Activated naive CD4-positive, alpha-beta T cell treated with anti-CD3 and anti-CD28 coated beads, Interleukin-2, amount 50 U/mL, for 24 hours (primary cell): Measurements from ENCODE around the gene R3HDM2.

Experiments
- H3K27ac Mint-ChIP-seq: one replicate; pipeline ENCODE4 v1.8.0; 2021; ENCODE audit warnings: mild to moderate bottlenecking, mixed read lengths
- H3K27me3 Mint-ChIP-seq: one replicate; pipeline ENCODE4 v1.8.0; 2021; ENCODE audit warnings: mixed read lengths
- H3K36me3 Mint-ChIP-seq: one replicate; pipeline ENCODE4 v1.8.0; 2021; ENCODE audit warnings: mixed read lengths
- H3K4me1 Mint-ChIP-seq: one replicate; pipeline ENCODE4 v1.8.0; 2021; ENCODE audit warnings: mixed read lengths
- H3K4me3 Mint-ChIP-seq: one replicate; pipeline ENCODE4 v1.8.0; 2021; ENCODE audit warnings: mild to moderate bottlenecking, mixed read lengths
- H3K9me3 Mint-ChIP-seq: one replicate; pipeline ENCODE4 v1.8.0; 2021; ENCODE audit warnings: mixed read lengths

R3HDM2 gene

GRCh38 chr12:57216921-57217879 lies 213.6 kb downstream of the R3HDM2 start:
- peaks cover 56% of the 10 kb centered on the region for H3K4me1 Mint-ChIP-seq
- H3K36me3 Mint-ChIP-seq, result no peaks in the 10 kb centered on the region
- peak overlapping the region; percentile 82 for H3K4me3 Mint-ChIP-seq
- no peaks in the 10 kb centered on the region for H3K9me3 Mint-ChIP-seq
- no peak overlapping the region for H3K27ac Mint-ChIP-seq
- peaks cover 60% of the 10 kb centered on the region for H3K27me3 Mint-ChIP-seq

GRCh38 chr12:57216014-57216911 lies 214.6 kb downstream of the R3HDM2 start, which contains the start of gene NXPH4:
Gene NXPH4 (plus strand): TSS chr12:57216794. CDS start chr12:57216970, 176 bp downstream.
- H3K27me3 Mint-ChIP-seq, result peaks cover 53% of the 10 kb centered on the region
- no peaks in the 10 kb centered on the region for H3K9me3 Mint-ChIP-seq
- H3K4me1 Mint-ChIP-seq, result peaks cover 51% of the 10 kb centered on the region
- H3K27ac Mint-ChIP-seq, result peak within 1 kb of the TSS; percentile 12
- no peaks in the 10 kb centered on the region for H3K36me3 Mint-ChIP-seq
- H3K4me3 Mint-ChIP-seq, result peak within 1 kb of the TSS; percentile 82

DNA sequence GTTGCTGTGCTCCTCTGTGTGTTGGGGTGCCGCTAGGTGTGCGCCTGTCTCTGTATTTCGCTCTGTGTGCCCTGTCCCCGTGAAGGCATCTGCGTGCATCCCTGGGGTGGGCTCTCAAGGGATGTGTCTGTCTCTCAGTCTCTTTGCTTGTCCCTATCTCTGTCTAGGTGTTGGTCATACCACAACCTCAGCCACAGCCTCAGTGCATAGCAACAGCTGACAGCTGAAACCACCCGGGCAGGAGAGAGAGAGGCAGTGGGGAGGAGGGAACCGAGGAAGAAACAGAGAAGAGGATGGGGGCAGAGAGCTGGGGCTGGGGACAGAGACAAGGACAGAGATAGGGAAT lies 215.2 kb downstream of the R3HDM2 start:
- Mint-ChIP-seq H3K27ac (peak overlapping the region; percentile 12), H3K9me3 (no peaks in the 10 kb centered on the region), H3K4me3 (peak overlapping the region; percentile 42), H3K27me3 (peaks cover 49% of the 10 kb centered on the region), H3K4me1 (peaks cover 46% of the 10 kb centered on the region), H3K36me3 (no peaks in the 10 kb centered on the region)

GRCh38 chr12:57215065-57215464 lies 215.8 kb downstream of the R3HDM2 start:
- H3K4me3 Mint-ChIP-seq, result peak overlapping the region; percentile 42

DNA sequence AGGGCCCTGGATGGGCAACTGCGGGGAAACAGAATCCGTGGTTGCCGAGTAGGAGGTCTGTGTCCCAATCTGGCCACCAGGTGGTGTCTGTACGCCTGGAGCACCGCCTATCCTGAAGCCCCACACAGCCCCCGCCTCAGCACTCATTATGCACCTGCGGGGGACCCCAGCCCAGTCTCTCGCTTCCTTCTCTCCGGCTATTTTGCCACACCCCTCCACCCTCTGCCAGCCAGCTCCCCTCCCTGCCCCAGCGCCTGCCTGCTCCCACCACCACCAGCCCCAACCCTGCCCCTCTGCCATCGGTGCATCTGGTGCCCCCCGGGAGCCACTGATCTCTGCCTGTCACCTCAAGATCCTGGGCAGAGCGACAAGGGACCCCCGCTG lies 216.5 kb downstream of the R3HDM2 start:
- H3K4me3 Mint-ChIP-seq, result no peak overlapping the region
- H3K27ac Mint-ChIP-seq, result peak overlapping the region; percentile 60
- peaks cover 40% of the 10 kb centered on the region for H3K4me1 Mint-ChIP-seq
- no peaks in the 10 kb centered on the region for H3K9me3 Mint-ChIP-seq
- peaks cover 41% of the 10 kb centered on the region for H3K27me3 Mint-ChIP-seq
- H3K36me3 Mint-ChIP-seq, result no peaks in the 10 kb centered on the region

More at GRCh38 chr12:57215065-57215464, 215.8 kb downstream of the R3HDM2 start:
- Mint-ChIP-seq H3K36me3 (no peaks in the 10 kb centered on the region), H3K9me3 (no peaks in the 10 kb centered on the region), H3K27ac (no peak overlapping the region), H3K4me1 (peaks cover 44% of the 10 kb centered on the region), H3K27me3 (peaks cover 46% of the 10 kb centered on the region)

DNA sequence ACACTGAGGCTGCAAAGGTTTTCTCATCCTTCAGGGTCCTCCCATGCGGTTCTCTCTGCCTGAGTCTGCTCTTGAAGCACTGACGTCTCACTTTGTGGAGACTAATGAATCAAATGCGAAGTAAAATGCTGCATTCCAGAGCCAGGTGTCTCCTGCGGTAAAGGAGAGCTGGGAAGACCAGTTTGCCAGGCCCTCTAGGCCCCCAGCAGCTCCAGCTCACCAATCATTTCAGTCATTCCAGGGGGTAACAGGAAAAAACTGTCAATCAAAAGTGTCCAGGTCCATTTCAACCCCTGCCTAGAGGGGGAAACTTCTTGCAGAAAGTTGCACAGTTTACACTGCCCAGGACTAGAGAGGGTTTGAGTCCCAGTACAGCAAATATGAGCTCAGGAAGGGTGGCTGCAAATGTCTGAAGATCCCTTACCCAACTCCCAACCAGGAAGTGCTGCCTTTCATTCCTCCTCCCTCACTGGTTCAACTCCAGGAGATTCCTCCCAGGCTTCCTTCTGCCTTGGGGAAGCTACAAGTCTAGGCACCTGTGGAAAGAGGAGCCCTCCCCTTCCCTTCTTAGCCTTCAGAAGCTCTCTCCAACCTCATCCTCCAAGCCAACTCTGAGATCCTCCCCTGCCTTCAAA lies 217.0 kb downstream of the R3HDM2 start:
- Mint-ChIP-seq H3K4me1 (peaks cover 38% of the 10 kb centered on the region), H3K27me3 (peaks cover 36% of the 10 kb centered on the region), H3K36me3 (no peaks in the 10 kb centered on the region), H3K4me3 (no peak overlapping the region), H3K9me3 (no peaks in the 10 kb centered on the region), H3K27ac (peak overlapping the region; percentile 60)

DNA sequence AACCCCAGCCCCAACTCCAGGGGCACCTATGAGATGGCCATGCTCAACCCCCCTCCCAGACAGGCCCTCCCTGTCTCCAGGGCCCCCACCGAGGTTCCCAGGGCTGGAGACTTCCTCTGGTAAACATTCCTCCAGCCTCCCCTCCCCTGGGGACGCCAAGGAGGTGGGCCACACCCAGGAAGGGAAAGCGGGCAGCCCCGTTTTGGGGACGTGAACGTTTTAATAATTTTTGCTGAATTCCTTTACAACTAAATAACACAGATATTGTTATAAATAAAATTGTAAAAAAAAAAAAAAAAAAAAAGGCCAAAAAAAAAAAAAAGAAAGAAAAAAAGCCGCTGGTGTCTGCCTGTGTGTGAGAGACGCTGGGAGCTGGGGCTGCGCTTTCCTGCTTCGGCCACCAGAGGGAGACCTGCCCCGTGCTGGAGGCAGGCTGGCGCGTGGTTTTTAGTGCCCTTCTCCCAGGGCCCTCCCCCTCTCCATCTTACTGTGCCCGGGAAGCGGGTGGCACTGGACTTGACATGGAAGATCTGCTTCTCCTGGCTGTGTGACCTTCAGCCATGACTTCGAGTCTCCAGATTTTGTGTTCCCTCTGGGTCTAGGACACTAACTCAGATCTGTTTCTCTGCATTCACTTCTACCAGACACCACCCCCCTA lies 217.7 kb downstream of the R3HDM2 start:
- no peak overlapping the region for H3K27ac Mint-ChIP-seq
- no peaks in the 10 kb centered on the region for H3K9me3 Mint-ChIP-seq
- H3K4me1 Mint-ChIP-seq, result peaks cover 33% of the 10 kb centered on the region
- peaks cover 29% of the 10 kb centered on the region for H3K27me3 Mint-ChIP-seq
- H3K36me3 Mint-ChIP-seq, result no peaks in the 10 kb centered on the region
- H3K4me3 Mint-ChIP-seq, result no peak overlapping the region

GRCh38 chr12:57212701-57213057 lies 218.2 kb downstream of the R3HDM2 start:
- Mint-ChIP-seq H3K36me3 (no peaks in the 10 kb centered on the region), H3K4me3 (no peak overlapping the region), H3K4me1 (peaks cover 33% of the 10 kb centered on the region), H3K9me3 (no peaks in the 10 kb centered on the region), H3K27me3 (peaks cover 25% of the 10 kb centered on the region), H3K27ac (no peak overlapping the region)

DNA sequence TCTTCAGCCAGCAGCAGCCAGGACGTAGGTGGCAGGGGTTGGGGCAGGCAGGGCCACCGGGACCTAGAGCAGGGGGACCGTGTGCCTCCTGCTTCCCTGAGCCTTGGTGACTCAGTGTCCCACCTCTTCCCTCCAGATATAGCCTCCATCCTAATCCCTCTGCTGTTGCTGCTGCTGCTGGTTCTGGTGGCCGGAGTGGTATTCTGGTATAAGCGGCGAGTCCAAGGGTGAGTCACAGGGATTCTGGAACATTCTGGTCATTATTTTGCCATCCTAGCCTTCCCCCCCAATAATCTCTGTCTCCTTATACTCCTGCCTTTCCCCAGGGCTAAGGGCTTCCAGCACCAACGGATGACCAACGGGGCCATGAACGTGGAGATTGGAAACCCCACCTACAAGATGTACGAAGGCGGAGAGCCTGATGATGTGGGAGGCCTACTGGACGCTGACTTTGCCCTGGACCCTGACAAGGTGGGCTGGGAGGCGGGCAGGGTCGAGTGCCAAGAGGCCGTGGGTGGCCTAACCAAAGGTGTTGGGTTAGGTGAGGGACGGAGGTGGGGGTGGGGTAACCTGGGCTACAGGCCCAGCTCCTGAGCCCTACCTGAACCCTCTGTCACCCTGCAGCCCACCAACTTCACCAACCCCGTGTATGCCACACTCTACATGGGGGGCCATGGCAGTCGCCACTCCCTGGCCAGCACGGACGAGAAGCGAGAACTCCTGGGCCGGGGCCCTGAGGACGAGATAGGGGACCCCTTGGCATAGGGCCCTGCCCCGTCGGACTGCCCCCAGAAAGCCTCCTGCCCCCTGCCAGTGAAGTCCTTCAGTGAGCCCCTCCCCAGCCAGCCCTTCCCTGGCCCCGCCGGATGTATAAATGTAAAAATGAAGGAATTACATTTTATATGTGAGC lies 218.8 kb downstream of the R3HDM2 start:
- Mint-ChIP-seq H3K4me3 (no peak overlapping the region), H3K9me3 (no peaks in the 10 kb centered on the region), H3K4me1 (peaks cover 27% of the 10 kb centered on the region), H3K27me3 (peaks cover 19% of the 10 kb centered on the region), H3K27ac (no peak overlapping the region), H3K36me3 (no peaks in the 10 kb centered on the region)

DNA sequence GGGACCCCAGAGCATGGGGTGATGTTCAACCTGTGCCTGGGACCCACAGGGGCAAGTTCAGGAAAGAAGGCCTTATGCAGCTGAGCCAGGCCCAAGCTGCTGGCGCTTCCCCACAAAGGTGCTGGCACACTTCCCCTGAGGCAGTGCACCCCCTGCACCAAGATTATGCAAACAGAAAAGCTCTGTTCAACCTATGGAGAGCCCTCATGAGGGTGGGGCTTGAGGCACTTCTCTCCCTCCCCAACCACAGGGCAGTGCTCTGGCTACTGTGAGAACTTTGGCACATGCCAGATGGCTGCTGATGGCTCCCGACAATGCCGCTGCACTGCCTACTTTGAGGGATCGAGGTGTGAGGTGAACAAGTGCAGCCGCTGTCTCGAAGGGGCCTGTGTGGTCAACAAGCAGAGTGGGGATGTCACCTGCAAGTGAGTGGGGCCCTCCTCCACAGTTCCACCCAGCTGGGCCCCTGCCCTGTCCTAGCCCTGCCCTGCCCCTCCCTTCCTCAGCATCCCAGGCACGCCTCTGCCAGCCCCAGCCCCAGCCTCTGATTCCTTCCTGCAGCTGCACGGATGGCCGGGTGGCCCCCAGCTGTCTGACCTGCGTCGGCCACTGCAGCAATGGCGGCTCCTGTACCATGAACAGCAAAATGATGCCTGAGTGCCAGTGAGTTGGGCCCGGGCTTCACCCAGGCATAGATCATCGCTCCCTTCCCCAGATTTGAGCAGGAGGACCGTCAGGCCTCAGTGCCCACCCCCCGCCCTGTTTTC lies 219.7 kb downstream of the R3HDM2 start:
- Mint-ChIP-seq H3K27ac (no peak overlapping the region), H3K9me3 (no peaks in the 10 kb centered on the region), H3K27me3 (peaks cover 19% of the 10 kb centered on the region), H3K4me3 (no peak overlapping the region), H3K36me3 (no peaks in the 10 kb centered on the region), H3K4me1 (peaks cover 27% of the 10 kb centered on the region)

DNA sequence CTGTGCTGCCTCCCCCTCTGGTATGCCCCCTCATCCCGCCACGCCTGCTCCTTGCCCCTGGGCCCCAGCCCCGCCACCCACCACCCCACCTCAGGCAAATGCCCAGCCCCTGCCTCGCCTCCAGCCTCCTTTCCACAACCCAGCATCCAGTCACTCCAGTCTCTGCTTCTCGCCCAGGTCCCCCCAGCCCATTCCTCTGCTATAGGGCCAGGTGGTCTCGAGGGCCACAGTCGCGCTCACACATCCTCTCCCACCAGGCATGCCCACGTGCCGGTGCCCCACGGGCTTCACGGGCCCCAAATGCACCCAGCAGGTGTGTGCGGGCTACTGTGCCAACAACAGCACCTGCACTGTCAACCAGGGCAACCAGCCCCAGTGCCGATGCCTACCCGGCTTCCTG lies 220.4 kb downstream of the R3HDM2 start:
- Mint-ChIP-seq H3K27me3 (peaks cover 14% of the 10 kb centered on the region), H3K4me3 (no peak overlapping the region), H3K27ac (no peak overlapping the region)

GRCh38 chr12:57209916-57210315 lies 220.9 kb downstream of the R3HDM2 start:
- Mint-ChIP-seq H3K9me3 (no peaks in the 10 kb centered on the region), H3K4me1 (peaks cover 17% of the 10 kb centered on the region), H3K27me3 (peaks cover 11% of the 10 kb centered on the region), H3K36me3 (no peaks in the 10 kb centered on the region), H3K4me3 (no peak overlapping the region), H3K27ac (no peak overlapping the region)

More for the DNA sequence above, 220.4 kb downstream of the R3HDM2 start:
- no peaks in the 10 kb centered on the region for H3K9me3 Mint-ChIP-seq
- peaks cover 21% of the 10 kb centered on the region for H3K4me1 Mint-ChIP-seq
- H3K36me3 Mint-ChIP-seq, result no peaks in the 10 kb centered on the region

GRCh38 chr12:57208631-57209282 lies 222.1 kb downstream of the R3HDM2 start:
- peaks cover 2% of the 10 kb centered on the region for H3K27me3 Mint-ChIP-seq
- peaks cover 6% of the 10 kb centered on the region for H3K4me1 Mint-ChIP-seq
- no peak overlapping the region for H3K4me3 Mint-ChIP-seq
- no peak overlapping the region for H3K27ac Mint-ChIP-seq
- no peaks in the 10 kb centered on the region for H3K9me3 Mint-ChIP-seq
- H3K36me3 Mint-ChIP-seq, result no peaks in the 10 kb centered on the region
